IPS DF 6.9 (cell line): ENCODE measurements around the gene STXBP6.

ENCODE experiments used
- DNase-seq: peaks from one replicate; pipeline ENCODE4 v3.0.0-alpha.2; 2013; ENCODE audit warnings: low read depth, low spot score
- H3K27ac ChIP-seq: one replicate; pipeline ENCODE4 v1.5.1; 2013; ENCODE audit warnings: low read length, control low read depth
- H3K27me3 ChIP-seq: 2 replicates; pipeline ENCODE4 v1.6.1; 2013; ENCODE audit warnings: mild to moderate bottlenecking, low read length; ENCODE audit not compliant: control insufficient read depth, insufficient read depth
- H3K36me3 ChIP-seq: 2 replicates; pipeline ENCODE4 v1.6.1; 2013; ENCODE audit warnings: low read length; ENCODE audit not compliant: control insufficient read depth, insufficient read depth
- H3K4me1 ChIP-seq: 2 replicates; pipeline ENCODE4 v1.6.1; 2013; ENCODE audit warnings: low read length; ENCODE audit not compliant: control insufficient read depth, insufficient read depth
- H3K4me3 ChIP-seq: 2 replicates; pipeline ENCODE4 v1.5.1; 2013; ENCODE audit warnings: mild to moderate bottlenecking, low read length
- H3K9me3 ChIP-seq: 2 replicates; pipeline ENCODE4 v1.6.1; 2013; ENCODE audit warnings: low read length, inconsistent platforms; ENCODE audit not compliant: control insufficient read depth, insufficient read depth
- WGBS: extraction: QIAGEN DNeasy Blood & Tissue Kit; methylation state at CpG from one replicate; pipeline ENCODE4 v1.1.7; 2013; ENCODE audit warnings: mixed read lengths, missing lambda C conversion rate; ENCODE audit not compliant: insufficient read length, insufficient coverage; 5-methylcytosine and 5-hydroxymethylcytosine counted together

Gene STXBP6

DNA sequence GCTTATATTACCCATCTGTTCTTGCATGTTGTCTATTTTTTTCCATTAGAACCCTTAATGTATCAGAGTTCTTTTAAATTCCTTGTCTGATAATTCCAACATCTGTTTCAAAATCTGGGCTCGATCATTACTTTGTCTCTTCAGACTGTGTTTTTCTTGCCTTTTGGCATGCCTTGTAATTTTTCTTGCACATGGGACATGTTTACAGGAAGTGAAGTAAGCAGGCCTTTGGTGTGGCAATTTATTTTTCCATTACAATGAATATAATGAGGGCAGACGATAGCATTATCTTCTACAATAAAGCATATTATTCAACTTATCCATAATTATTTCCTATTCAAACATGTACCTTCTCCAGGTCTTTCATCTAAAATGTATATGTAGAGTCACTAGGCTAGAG is 48.3 kb downstream of the STXBP6 start:
- Histone ChIP-seq H3K4me1 (no peaks in the 10 kb centered on the region), H3K36me3 (no peaks in the 10 kb centered on the region), H3K9me3 (no peaks in the 10 kb centered on the region), H3K27ac (no peak overlapping the region), H3K27me3 (no peaks in the 10 kb centered on the region), H3K4me3 (no peak overlapping the region)
- DNase-seq, result no peak
- WGBS, result no CpG with 5 or more reads among the region's 2 CpGs

DNA sequence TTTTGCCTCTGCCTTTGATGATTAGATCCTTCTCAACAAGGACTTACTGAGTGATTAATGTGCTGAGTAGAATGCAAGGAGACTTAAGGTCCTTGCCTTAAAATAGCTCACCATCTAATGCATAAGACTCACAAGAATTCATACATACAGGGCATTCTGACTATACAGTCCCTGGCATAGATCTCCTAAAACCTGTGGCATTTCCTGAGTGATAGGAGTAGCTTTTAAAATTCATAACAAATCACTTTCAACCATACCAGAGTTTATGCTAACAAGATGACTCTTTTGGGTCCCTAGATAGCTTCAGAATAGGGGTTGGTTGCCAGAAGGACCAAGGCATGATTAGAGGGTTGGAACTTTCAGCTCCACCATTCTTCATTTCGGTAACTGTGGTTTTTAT is 48.8 kb downstream of the STXBP6 start:
- H3K27ac ChIP-seq, result no peak overlapping the region
- WGBS, result no CpG with 5 or more reads among the region's 1 CpG
- no peak for DNase-seq
- H3K27me3 ChIP-seq, result no peaks in the 10 kb centered on the region
- H3K4me3 ChIP-seq, result no peak overlapping the region
- H3K9me3 ChIP-seq, result no peaks in the 10 kb centered on the region
- no peaks in the 10 kb centered on the region for H3K4me1 ChIP-seq
- no peaks in the 10 kb centered on the region for H3K36me3 ChIP-seq

DNA sequence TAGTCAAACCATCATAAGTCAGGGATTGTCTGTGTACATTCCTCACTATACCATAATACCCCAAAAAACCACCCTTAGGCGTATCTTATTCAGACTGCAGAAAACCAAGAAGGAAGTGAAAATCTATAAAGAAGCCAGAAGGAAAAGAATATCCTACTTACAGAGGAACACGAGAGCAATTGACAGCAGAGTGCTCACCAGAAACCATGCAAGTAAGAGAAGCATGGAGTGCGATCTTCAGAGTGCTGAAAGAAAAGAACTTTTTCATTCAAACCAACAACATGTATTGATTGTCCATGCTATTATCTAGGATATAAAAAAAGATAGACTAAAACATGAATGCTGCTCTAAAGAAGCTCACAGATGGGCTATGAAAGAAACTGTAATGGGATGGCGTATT is 50.8 kb downstream of the STXBP6 start:
- Histone ChIP-seq H3K9me3 (no peaks in the 10 kb centered on the region), H3K36me3 (no peaks in the 10 kb centered on the region), H3K27ac (no peak overlapping the region), H3K4me1 (no peaks in the 10 kb centered on the region), H3K4me3 (no peak overlapping the region), H3K27me3 (no peaks in the 10 kb centered on the region)
- WGBS, result no CpG with 5 or more reads among the region's 4 CpGs
- DNase-seq, result no peak

DNA sequence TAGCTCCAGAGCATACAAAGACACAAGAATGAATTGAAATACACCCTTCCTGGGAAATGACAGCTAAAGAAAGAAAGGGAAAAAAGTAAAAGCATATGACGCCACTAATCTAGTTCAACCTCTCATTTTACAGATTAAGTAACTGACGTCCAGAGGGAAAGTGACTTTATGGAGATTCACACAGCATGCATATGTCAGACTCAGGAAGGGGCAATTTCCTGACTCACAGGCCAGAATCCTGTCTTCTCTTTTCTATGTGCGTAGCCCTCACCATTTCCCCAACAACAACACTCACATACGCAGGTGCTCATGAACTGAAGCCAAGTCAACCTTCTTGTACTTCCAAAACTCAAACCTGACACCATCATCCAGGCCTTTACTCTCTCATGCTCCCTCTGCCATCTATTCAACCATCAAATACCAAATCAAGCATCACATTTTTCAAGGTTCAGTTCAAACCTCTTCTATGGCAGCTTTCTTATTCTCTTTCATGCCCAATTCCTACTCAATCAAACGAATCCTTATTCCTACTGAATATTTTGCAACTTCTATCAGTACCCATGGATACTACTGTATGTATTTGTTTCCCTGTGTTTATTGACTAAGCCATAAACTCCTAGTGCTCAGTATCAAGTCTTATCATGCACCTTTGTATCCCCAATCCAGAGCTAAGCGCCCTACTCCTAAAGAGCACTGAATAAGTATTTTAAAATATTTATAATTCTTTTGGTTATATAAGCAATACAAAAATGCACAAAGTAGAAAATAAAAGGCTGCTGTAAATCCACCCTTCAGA is 52.8 kb downstream of the STXBP6 start:
- WGBS, result 100% methylated on average over 1 of the region's 6 CpGs
- DNase-seq, result no peak

DNA sequence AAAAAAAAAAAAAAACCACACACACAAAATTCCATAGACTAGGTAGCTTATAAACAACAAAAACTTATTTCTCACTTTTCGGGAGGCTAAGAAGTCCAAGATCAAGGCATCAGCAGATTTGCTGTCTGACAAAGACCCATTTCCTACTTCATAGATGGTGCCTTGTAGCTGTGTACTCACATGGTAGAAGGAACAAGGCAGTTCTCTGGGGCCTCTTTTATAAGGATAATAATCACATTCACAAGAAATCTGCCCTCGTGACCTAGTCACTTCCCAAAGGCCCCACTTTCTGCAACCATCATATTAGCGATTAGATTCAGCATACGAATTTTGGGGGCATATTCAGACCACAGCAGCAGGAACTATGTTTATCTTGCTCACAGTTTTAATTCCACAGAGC is 54.9 kb downstream of the STXBP6 start:
- H3K27ac ChIP-seq, result no peak overlapping the region
- no peaks in the 10 kb centered on the region for H3K9me3 ChIP-seq
- no peak overlapping the region for H3K4me3 ChIP-seq
- no peaks in the 10 kb centered on the region for H3K27me3 ChIP-seq
- WGBS, result no CpG with 5 or more reads among the region's 4 CpGs
- no peaks in the 10 kb centered on the region for H3K4me1 ChIP-seq
- DNase-seq, result no peak
- no peaks in the 10 kb centered on the region for H3K36me3 ChIP-seq

More for the DNA sequence above, 52.8 kb downstream of the STXBP6 start:
- no peak overlapping the region for H3K4me3 ChIP-seq
- no peaks in the 10 kb centered on the region for H3K9me3 ChIP-seq
- H3K4me1 ChIP-seq, result no peaks in the 10 kb centered on the region
- H3K27ac ChIP-seq, result no peak overlapping the region
- no peaks in the 10 kb centered on the region for H3K36me3 ChIP-seq
- no peaks in the 10 kb centered on the region for H3K27me3 ChIP-seq

DNA sequence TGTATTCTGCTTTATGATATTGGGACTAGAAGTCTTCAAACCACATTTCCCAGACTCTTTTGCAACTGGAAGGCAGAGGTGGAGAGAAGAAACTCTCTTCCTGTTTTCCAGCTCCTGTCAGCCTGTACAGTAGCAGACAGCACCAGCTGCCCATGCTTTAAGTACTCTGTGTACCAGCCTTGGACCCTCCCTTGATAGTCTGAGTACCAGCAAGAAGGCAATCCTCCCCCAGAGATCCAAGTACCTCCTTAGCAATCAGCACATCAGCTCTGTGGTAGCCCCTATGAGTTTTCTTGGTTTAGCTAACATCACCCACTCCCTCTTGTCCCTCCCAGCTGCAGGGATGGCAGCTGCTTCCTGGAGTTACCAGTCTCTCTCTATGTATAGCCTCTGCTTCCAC is 56.3 kb downstream of the STXBP6 start:
- no peak for DNase-seq
- H3K9me3 ChIP-seq, result no peaks in the 10 kb centered on the region
- H3K27me3 ChIP-seq, result no peaks in the 10 kb centered on the region
- no peak overlapping the region for H3K27ac ChIP-seq
- H3K36me3 ChIP-seq, result no peaks in the 10 kb centered on the region
- H3K4me1 ChIP-seq, result no peaks in the 10 kb centered on the region
- H3K4me3 ChIP-seq, result no peak overlapping the region

DNA sequence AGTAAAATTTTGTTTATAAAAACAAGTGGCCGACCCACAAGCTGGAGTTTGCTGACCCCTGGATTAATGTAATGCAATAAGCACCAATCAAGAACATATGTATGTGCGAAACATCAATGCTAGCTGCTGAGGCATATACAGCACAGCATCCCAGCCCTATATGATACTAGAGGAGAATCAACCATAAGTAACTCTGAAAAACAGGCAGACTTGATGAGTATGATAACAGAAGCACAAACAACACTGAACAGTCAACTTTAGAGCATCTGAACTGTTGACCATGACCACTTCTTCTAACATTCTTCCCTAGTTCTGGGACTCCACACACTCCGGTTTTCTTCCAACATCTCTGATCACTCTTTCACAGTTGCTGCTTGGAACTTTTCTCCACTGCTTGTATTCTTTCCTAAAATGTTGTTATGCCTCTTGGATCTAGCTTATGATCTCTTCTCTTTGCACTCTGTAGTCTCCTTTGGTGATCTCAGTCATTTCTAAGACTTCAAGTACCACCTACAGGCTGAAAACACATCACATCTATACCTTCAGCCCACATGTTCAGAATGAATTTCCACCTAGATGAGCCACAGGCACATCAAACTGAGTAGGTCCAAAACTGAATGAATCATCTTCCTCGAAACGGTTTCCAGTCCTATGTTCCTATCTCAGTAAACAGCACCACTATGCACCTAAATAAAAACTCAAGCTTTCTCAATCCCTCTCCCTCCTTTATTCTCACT is 57.2 kb downstream of the STXBP6 start:
- whole genome bisulfite sequencing, result no CpG with 5 or more reads among the region's 5 CpGs
- Histone ChIP-seq H3K27me3 (no peaks in the 10 kb centered on the region), H3K9me3 (no peaks in the 10 kb centered on the region)

DNA sequence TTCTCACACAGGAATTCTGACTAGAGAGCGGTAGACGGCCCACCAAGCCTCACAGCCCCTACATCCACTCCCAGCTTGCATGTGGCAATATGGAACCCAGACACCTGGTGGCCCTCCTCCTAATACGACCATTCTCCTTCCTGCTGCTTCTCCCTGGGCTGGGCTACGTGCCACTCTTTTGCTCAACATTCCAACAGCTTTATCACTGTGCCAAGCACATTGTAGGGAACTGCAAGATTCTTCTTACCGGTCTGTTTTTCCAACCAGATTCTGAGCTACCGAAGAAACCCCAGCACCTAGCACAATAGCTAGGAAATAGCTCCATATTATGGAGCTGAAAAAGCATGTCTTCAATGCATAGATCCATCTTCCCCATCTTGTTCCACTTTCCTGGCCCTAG is 58.1 kb downstream of the STXBP6 start:
- Histone ChIP-seq H3K4me1 (no peaks in the 10 kb centered on the region), H3K27me3 (no peaks in the 10 kb centered on the region), H3K27ac (no peak overlapping the region), H3K36me3 (no peaks in the 10 kb centered on the region), H3K4me3 (no peak overlapping the region), H3K9me3 (no peaks in the 10 kb centered on the region)
- WGBS, result no CpG with 5 or more reads among the region's 6 CpGs
- no peak for DNase-seq

More for the DNA sequence above, 57.2 kb downstream of the STXBP6 start:
- H3K4me1 ChIP-seq, result no peaks in the 10 kb centered on the region
- H3K36me3 ChIP-seq, result no peaks in the 10 kb centered on the region
- DNase-seq, result no peak
- no peak overlapping the region for H3K27ac ChIP-seq
- no peak overlapping the region for H3K4me3 ChIP-seq

DNA sequence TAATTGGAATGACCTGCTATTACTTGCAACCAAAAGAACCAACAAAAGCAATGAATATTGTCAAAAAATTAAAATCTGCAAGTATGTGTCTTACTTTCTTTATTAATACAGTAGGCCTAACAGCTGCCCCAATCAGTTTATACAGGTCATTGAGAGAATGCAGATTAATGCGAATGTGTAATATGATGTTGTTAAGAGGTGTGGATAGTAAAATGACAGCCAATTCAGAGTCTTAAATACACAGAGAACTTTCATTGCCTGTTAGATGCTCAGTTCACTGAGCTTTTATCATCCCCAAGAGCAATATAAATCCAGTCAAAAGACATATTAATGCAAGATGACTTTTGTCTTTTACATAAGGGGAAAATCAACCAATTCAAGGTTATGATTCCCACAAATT is 58.7 kb downstream of the STXBP6 start:
- Histone ChIP-seq H3K4me1 (no peaks in the 10 kb centered on the region), H3K27ac (no peak overlapping the region), H3K9me3 (no peaks in the 10 kb centered on the region), H3K27me3 (no peaks in the 10 kb centered on the region), H3K36me3 (no peaks in the 10 kb centered on the region), H3K4me3 (no peak overlapping the region)
- no peak for DNase-seq
- 100% methylated on average over 1 of the region's 1 CpG for WGBS

DNA sequence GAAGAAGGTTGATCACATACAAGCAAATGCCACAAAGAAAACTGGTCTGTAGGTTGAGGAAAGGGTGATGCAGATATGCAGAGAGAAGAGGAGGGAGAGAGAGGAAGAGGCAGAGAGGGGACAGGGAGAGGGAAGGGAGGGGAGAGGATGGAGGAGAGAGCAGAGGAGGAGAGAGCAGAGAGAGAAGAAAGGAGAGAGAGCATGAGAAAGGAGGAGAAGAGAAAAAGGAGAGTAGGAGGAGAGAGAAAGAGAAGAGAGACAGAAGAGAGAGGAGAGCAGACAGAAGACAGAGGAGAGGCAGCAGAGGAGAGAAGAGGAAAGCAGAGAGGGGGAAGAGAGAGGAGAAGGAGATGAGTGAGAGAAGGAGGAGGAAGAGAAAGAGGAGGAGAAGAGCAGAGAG is 59.2 kb downstream of the STXBP6 start:
- no peak for DNase-seq
- Histone ChIP-seq H3K4me3 (no peak overlapping the region), H3K4me1 (no peaks in the 10 kb centered on the region), H3K27ac (no peak overlapping the region), H3K36me3 (no peaks in the 10 kb centered on the region), H3K27me3 (no peaks in the 10 kb centered on the region), H3K9me3 (no peaks in the 10 kb centered on the region)

DNA sequence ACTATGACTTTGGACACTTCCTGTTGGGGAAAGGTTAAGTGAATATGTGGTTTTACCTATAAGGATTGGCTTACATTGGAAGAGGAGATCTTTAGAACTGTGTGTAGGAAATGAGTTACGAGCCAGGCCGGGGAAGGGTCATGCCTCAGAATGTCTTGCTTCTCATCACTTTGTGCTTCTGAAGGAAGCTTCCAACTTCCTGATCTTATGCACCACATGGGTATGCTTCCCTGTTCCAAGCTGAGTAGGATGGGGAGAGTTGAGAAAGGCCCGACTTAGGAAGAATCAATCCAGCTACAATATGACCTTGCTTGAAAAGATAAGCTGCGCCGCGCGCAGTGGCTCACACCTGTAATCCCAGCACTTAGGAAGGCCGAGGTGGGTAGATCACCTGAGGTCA is 59.9 kb downstream of the STXBP6 start:
- no peak for DNase-seq
- Histone ChIP-seq H3K27me3 (no peaks in the 10 kb centered on the region), H3K4me3 (no peak overlapping the region), H3K27ac (no peak overlapping the region), H3K36me3 (no peaks in the 10 kb centered on the region), H3K4me1 (no peaks in the 10 kb centered on the region), H3K9me3 (no peaks in the 10 kb centered on the region)
- WGBS, result no CpG with 5 or more reads among the region's 8 CpGs
